ENCODE data around the gene MPO.
A peak's percentile ranks its signal among the peaks of the same experiment; 100 is the strongest.

The MPO gene

DNA sequence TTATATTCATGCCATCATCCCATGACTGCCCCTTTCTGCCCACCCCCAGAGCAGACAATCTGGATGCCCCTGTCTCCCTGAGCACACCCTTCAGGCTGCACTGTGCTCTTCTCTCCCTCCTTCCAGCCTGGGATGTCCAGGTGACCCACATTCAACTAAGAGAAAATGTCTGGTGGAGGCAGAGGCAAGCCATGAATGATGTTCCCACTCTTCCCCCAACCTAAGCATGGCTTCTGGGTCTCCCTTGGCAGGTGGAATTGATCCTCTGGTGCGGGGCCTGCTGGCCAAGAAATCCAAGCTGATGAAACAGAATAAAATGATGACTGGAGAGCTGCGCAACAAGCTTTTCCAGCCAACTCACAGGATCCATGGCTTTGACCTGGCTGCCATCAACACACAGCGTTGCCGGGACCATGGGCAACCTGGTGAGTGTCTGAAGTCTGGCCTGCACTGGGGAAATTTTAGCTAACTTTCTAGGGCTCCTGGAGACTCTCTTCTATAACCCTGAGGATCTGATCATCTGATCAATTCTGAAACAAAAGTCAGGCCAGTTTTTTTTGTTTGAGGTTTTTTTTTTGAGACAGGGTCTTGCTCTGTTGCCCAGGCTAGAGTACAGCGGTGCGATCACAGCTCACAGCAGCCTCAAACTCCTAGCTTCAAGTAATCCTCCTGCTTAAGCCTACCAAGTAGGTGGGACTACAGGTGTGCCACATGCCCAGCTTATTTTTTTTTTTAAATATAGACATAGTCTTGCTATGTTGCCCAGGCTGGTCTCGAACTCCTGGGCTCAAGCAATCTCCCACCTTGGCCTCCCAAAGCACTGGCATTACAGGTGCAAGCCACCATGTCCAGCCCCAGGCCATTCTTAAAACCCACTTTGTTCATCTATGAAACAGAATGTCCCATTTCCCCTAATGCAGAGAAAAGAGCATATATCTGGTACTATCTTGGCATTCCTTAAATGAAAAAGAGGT, 14.5 kb downstream of the MPO start:
- H3K4me3 ChIP-seq (ENCODE audit: low read depth, low read length) = no peak overlapping the region
- no peak for DNase-seq (ENCODE audit: low read depth)
- TF ChIP-seq CTCF (IDR thresholded peaks at IDR 0.05; ENCODE audit: low read depth, low read length, missing control alignments) = no peak

- no peak for DNase-seq (ENCODE audit: low read depth)
- H3K4me3 ChIP-seq (ENCODE audit: low read depth, low read length) = no peak overlapping the region
- TF ChIP-seq CTCF (IDR thresholded peaks at IDR 0.05; ENCODE audit: low read depth, low read length, missing control alignments) = no peak
Measured at GRCh38 chr17:58265271-58265670, 15.5 kb downstream of the MPO start.

- DNase-seq (ENCODE audit: low read depth) = no peak
- no peak overlapping the region for H3K4me3 ChIP-seq (ENCODE audit: low read depth, low read length)
- no peak for TF ChIP-seq CTCF (IDR thresholded peaks at IDR 0.05; ENCODE audit: low read depth, low read length, missing control alignments)
Measured at GRCh38 chr17:58264407-58265103, 16.2 kb downstream of the MPO start.

DNA sequence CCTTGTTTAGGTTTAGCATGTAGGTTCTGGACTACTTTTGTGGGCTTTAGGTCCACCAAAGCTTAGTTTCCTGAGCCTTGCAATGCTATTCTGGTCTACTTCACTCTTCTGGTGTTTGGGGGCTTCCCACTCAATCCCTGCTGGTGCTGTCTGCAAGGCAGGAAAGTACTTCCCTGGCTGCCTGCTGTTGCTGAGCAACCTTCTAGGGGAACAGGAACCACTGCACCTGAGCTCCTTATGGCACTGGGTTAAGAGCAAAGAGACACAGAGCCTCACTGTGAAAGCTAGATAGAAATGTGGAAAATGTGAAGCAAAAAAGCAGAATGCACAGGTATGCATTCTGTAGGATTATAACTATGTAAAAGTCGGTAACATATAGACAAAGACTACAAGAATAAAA, 17.0 kb downstream of the MPO start:
- H3K4me3 ChIP-seq (ENCODE audit: low read depth, low read length) = no peak overlapping the region
- no peak for TF ChIP-seq CTCF (IDR thresholded peaks at IDR 0.05; ENCODE audit: low read depth, low read length, missing control alignments)
- DNase-seq (ENCODE audit: low read depth) = no peak

DNA sequence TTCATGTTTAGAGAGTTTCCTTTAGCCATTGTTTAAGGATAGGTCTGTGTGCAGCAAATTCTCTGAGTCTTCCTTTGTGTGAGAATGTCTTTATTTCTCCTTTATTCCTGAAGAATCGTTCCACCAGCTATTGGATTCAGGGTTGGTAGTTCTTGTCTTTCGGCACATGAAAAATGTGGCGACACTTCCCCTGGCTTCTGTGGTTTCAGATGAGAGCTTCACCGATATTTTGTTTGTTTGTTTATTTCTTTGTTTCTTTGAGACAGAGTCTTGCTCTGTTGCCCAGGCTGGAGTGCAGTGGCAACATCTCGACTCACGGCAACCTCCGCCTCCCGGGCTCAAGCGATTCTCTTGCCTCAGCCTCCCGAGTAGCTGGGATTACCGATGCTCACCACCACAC, 18.6 kb downstream of the MPO start:
- TF ChIP-seq CTCF (IDR thresholded peaks at IDR 0.05; ENCODE audit: low read depth, low read length, missing control alignments) = no peak

GRCh38 chr17:58254803-58255202, 25.9 kb downstream of the MPO start:
- no peak overlapping the region for H3K4me3 ChIP-seq (ENCODE audit: low read depth, low read length)
- DNase-seq (ENCODE audit: low read depth) = no peak
- TF ChIP-seq CTCF (IDR thresholded peaks at IDR 0.05; ENCODE audit: low read depth, low read length, missing control alignments) = peak; percentile 33

More for the DNA sequence above, 18.6 kb downstream of the MPO start:
- no peak for DNase-seq (ENCODE audit: low read depth)
- H3K4me3 ChIP-seq (ENCODE audit: low read depth, low read length) = no peak overlapping the region
